K562 (cell line): Measurements from ENCODE around the gene AGRN. TPM values are rescaled to one million over a fixed set of nuclear protein-coding genes. Genes with fewer than 3 reads are reported as not detected.

ENCODE experiments used
- ATAC-seq: fragments of 200-7000 bp; cut with Tn5 transposase; 3 replicates; pipeline ENCODE4 v1.9.1; 2020; ENCODE audit warnings: moderate library complexity
- BruUV-seq: library from RNA; stranded (reverse); fragments of 400-500 nt; replicated peaks from 2 replicates; lab custom pipeline; 2021; lab: Mats Ljungman, UMichigan
- CTCF ChIA-PET: fragments of 300-600 bp; formaldehyde crosslinking; extraction: SDS; loops from one replicate; lab custom pipeline; 2021; ENCODE audit warnings: low intra/inter-chr PET ratio; lab: Yijun Ruan, JAX
- POLR2A ChIA-PET: fragments of 300-600, 350-650 bp; sonication (Branson Sonifier 250); formaldehyde crosslinking; extraction: SDS; loops from one replicate; lab custom pipeline; 2021; ENCODE audit warnings: antibody characterized with exemption, inconsistent platforms; lab: Yijun Ruan, JAX
- DNase-seq, 4 experiments: peaks; one replicate each; pipeline versions ENCODE4 v3.0.0 to v3.0.0-alpha.2; 2011 to 2018; ENCODE audit warnings: low spot score in 3 of 4, mixed read lengths in 3 of 4; ENCODE audit errors: extremely low read depth in 1 of 4
- FAIRE-seq: peaks from 2 replicates; lab custom pipeline; 2011; peaks lifted over from hg19 to GRCh38; lab: Jason Lieb, UNC
- H2AFZ ChIP-seq: 2 replicates; pipeline ENCODE4 v1.6.0; 2011; ENCODE audit warnings: low read depth, low read length, control low read depth, inconsistent platforms
- H3K27ac ChIP-seq: fragments of 200-600 bp; 3 replicates; pipeline ENCODE4 v1.8.0; 2011; ENCODE audit warnings: low read depth, mild to moderate bottlenecking, control low read depth, inconsistent platforms, low read length, moderate library complexity, mixed read lengths; ENCODE audit errors: extremely low read depth
- H3K27me3 ChIP-seq, 2 experiments: fragments of 300-600 bp in 1 of 2; 2 replicates in 1 of 2; 3 replicates in 1 of 2; pipeline versions ENCODE4 v1.6.0 to v1.8.0; 2011; ENCODE audit warnings: inconsistent platforms in 2 of 2, low read length in 2 of 2, mild to moderate bottlenecking in 1 of 2, mixed read lengths in 1 of 2, moderate library complexity in 1 of 2; ENCODE audit not compliant: control insufficient read depth in 2 of 2, insufficient read depth in 2 of 2
- H3K36me3 ChIP-seq: fragments of 300-600 bp; 3 replicates; pipeline ENCODE4 v1.8.0; 2011; ENCODE audit warnings: mild to moderate bottlenecking, low read length, inconsistent platforms; ENCODE audit not compliant: control insufficient read depth, insufficient read depth
- H3K4me1 ChIP-seq, 2 experiments: fragments of 200-600 bp in 1 of 2; replicated peaks in 1 of 2; 2 replicates in 1 of 2; 3 replicates in 1 of 2; pipeline versions ENCODE4 v1.5.1 to v1.8.0; 2011; ENCODE audit warnings: inconsistent platforms in 2 of 2, low read length in 2 of 2, mild to moderate bottlenecking in 1 of 2, mixed read lengths in 1 of 2, moderate library complexity in 1 of 2; ENCODE audit not compliant: control insufficient read depth in 2 of 2, insufficient read depth in 2 of 2
- H3K4me2 ChIP-seq: 2 replicates; pipeline ENCODE4 v1.6.1; 2011; ENCODE audit warnings: low read length, control low read depth, inconsistent platforms, mixed read lengths; ENCODE audit not compliant: insufficient read depth
- H3K4me3 ChIP-seq: fragments of 200-600 bp; sonication (generic), shearing (Covaris generic); 2 replicates; pipeline ENCODE4 v1.5.1; 2016; ENCODE audit warnings: control low read depth, inconsistent platforms
- H3K79me2 ChIP-seq: fragments of 200-600 bp; 3 replicates; pipeline ENCODE4 v1.8.0; 2011; ENCODE audit warnings: low read length, inconsistent platforms; ENCODE audit not compliant: control insufficient read depth, insufficient read depth
- H3K9ac ChIP-seq, 2 experiments: 2 replicates each; pipeline versions ENCODE4 v1.6.0 to v1.6.1; 2011; ENCODE audit warnings: low read depth in 2 of 2, low read length in 2 of 2, control low read depth in 1 of 2, inconsistent platforms in 1 of 2, mild to moderate bottlenecking in 1 of 2, mixed read lengths in 1 of 2; ENCODE audit not compliant: insufficient read depth in 1 of 2
- H3K9me1 ChIP-seq: one replicate; pipeline ENCODE4 v1.6.0; 2011; ENCODE audit warnings: inconsistent platforms, mild to moderate bottlenecking, low read length, moderate library complexity; ENCODE audit not compliant: control insufficient read depth, insufficient read depth
- H3K9me3 ChIP-seq: replicated peaks from 2 replicates; pipeline ENCODE4 v1.5.1; 2011; ENCODE audit warnings: low read depth, low read length, inconsistent platforms; ENCODE audit not compliant: control insufficient read depth, insufficient read depth
- H4K20me1 ChIP-seq: replicated peaks from 2 replicates; pipeline ENCODE4 v1.6.1; 2011; ENCODE audit warnings: low read length, inconsistent platforms, mixed read lengths; ENCODE audit not compliant: control insufficient read depth, insufficient read depth
- CXXC5 ChIP-seq: fragments of 250-450 bp; sonication (Bioruptor Pico); IDR thresholded peaks from 2 replicates; pipeline ENCODE4 v1.8.0; 2022; ENCODE audit warnings: inconsistent platforms, mild to moderate bottlenecking, moderate library complexity
- DMBX1 ChIP-seq: fragments of 250-450 bp; sonication (Bioruptor Pico); IDR thresholded peaks from 2 replicates; pipeline ENCODE4 v1.8.0; 2022; ENCODE audit warnings: inconsistent platforms, mild to moderate bottlenecking, moderate library complexity, borderline replicate concordance
- MCM2 ChIP-seq: fragments of 450-650 bp; IDR thresholded peaks from 2 replicates; pipeline ENCODE4 v1.6.1; 2017; ENCODE audit warnings: low read depth, mild to moderate bottlenecking
- MED1 ChIP-seq: sonication (generic); formaldehyde crosslinking; IDR thresholded peaks from 2 replicates; pipeline ENCODE4 v1.8.1; 2023; ENCODE audit warnings: missing genetic modification reagents, borderline replicate concordance
- NCOA1 ChIP-seq: fragments of 450-650 bp; IDR thresholded peaks from 2 replicates; pipeline ENCODE4 v1.6.1; 2016; ENCODE audit warnings: low read depth
- NFATC3 ChIP-seq: fragments of 450-650 bp; IDR thresholded peaks from 2 replicates; pipeline ENCODE4 v1.6.1; 2017; ENCODE audit warnings: mild to moderate bottlenecking
- RBM34 ChIP-seq: fragments of 200-400 bp; formaldehyde crosslinking; IDR thresholded peaks from 2 replicates; pipeline ENCODE4 v1.6.1; 2018; ENCODE audit warnings: low read length, borderline replicate concordance; ENCODE audit not compliant: insufficient read depth
- SMARCA4 ChIP-seq: fragments of 450-650 bp; IDR thresholded peaks from 2 replicates; pipeline ENCODE4 v1.6.1; 2016
- TCF7 ChIP-seq: sonication (generic); IDR thresholded peaks from 2 replicates; pipeline ENCODE4 v1.6.1; 2016; ENCODE audit warnings: antibody characterized with exemption, borderline replicate concordance
- ZNF140 ChIP-seq: fragments of 250-450 bp; sonication (Bioruptor Pico); IDR thresholded peaks from 2 replicates; pipeline ENCODE4 v1.8.0; 2021; ENCODE audit warnings: moderate library complexity, mild to moderate bottlenecking, inconsistent platforms
- ZNF146 ChIP-seq: IDR thresholded peaks from one replicate; pipeline ENCODE4 v1.6.1; 2018; ENCODE audit warnings: missing compliant biosample characterization; ENCODE audit not compliant: unreplicated experiment
- ZNF644 ChIP-seq: fragments of 200-800 bp; sonication (Bioruptor generic); IDR thresholded peaks from 2 replicates; pipeline ENCODE4 v1.6.1; 2016; ENCODE audit warnings: low read depth, missing genetic modification characterization, missing compliant biosample characterization
- ZNF780A ChIP-seq: fragments of 250-450 bp; sonication (Bioruptor Pico); IDR thresholded peaks from 2 replicates; pipeline ENCODE4 v1.5.0; 2021; ENCODE audit warnings: mild to moderate bottlenecking
- WGBS: fragments of 100-300 bp; shearing (Covaris generic); methylation state at CpG from one replicate; pipeline ENCODE4 v1.1.6; 2016; ENCODE audit warnings: low coverage, mixed read lengths; ENCODE audit not compliant: insufficient coverage; ENCODE audit errors: missing lambda C conversion rate; 5-methylcytosine and 5-hydroxymethylcytosine counted together
- in situ Hi-C: fragments of 300-500 bp; cut with MboI; formaldehyde crosslinking; loops from 4 replicates; pipeline ENCODE4 v1.15.0; 2018; ENCODE audit warnings: inconsistent platforms, mixed read lengths
- intact Hi-C: fragments of 100-400 bp; cut with micrococcal nuclease; formaldehyde crosslinking; loops from 2 replicates; pipeline ENCODE4 v1.14.2; 2022
- polyA plus RNA-seq, 8 experiments: library from polyadenylated mRNA; depleted of rRNA in 4 of 8; stranded (reverse) in 5 of 8; unstranded in 3 of 8; fragments of >200 nt; fragmentation: Nextera tagmentation in 2 of 8; fragmentation: Illumina TruSeq in 1 of 8; extraction: Ambion mirVana in 2 of 8; extraction: Trizol in 1 of 8; gene quantifications; 2 replicates each; pipeline versions ENCODE4 v1.2.1 to v1.2.3, GENCODE V29; 2011 to 2014; ENCODE audit warnings: inconsistent platforms in 1 of 8, missing spikeins in 1 of 8
- total RNA-seq, 7 experiments: library from RNA; depleted of rRNA in 6 of 7; stranded (reverse); fragments of >200 nt in 6 of 7; fragmentation: Illumina TruSeq in 2 of 7; extraction: Trizol in 2 of 7; gene quantifications; 2 replicates each; pipeline versions ENCODE4 v1.2.1 to v1.2.3, GENCODE V29; 2011 to 2021; ENCODE audit warnings: low replicate concordance in 1 of 7
- TF ChIP-seq, protein P1 (sequence below): sonication (generic); formaldehyde crosslinking; IDR thresholded peaks from 2 replicates; pipeline ENCODE4 v1.8.0; 2022; ENCODE audit warnings: missing genetic modification reagents, mild to moderate bottlenecking, borderline replicate concordance
- TF ChIP-seq, protein P2 (sequence below): fragments of 450-650 bp; conservative IDR thresholded peaks from 2 replicates; pipeline ENCODE4 v1.6.1; 2016; ENCODE audit warnings: missing genetic modification characterization, low read depth, mild to moderate bottlenecking, missing compliant biosample characterization, moderate library complexity
- TF ChIP-seq, protein P3 (sequence below): IDR thresholded peaks from 2 replicates; pipeline ENCODE4 v1.6.1; 2014; ENCODE audit warnings: antibody characterized with exemption

AGRN gene
- total and polyA plus RNA-seq, 9 of the 15 experiments (the other 6 are each of a cell fraction or from before 2014, with no cell fraction given) = 0.04 to 111 (median 18.1) TPM

DNA sequence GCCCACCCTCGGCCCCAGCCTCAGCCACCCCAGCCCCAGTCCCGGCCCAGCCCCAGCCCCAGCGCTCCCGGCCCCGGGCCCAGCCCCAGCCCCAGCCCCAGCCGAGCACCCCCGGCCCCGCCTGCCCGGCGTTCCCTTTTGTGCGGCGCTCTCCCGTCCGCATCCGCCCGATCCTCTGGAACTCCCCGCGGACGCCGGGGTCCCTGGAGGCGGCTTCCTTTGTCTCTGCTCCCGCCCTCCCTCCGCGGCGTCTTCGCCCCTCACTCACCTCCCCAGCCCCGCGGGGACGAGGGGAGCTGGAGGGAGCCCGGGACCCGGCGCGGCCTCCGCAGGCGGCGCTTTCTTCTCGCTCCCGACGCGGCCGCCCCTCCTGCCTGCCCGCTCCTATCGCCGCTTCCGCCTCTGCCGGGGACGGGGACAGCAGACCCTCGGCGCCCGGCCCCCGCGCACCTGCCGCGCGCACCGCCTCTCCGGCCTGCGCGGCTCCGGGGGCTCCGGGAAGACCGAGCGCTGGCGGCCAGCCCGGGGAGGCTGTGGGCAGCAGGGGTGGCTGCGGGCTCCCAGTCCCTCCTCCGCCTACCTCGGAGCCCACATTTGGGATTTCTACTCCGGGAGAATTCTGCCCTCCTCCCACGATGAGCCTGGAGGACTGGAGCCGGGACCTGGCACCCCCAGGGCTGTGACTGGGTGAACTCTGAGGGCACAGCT, 14.0 kb downstream of the AGRN start:
- no peak overlapping the region for H3K9ac ChIP-seq
- no peak overlapping the region for H3K27ac ChIP-seq
- no peaks in the 10 kb centered on the region; the same call in 2 of the 3 replicates for H3K79me2 ChIP-seq
- DNase-seq (no peak), ATAC-seq (no peak), FAIRE-seq (no peak)
- peaks cover 13% of the 10 kb centered on the region; the same call in 1 of the 3 replicates for H3K36me3 ChIP-seq
- H4K20me1 ChIP-seq = peaks cover 24% of the 10 kb centered on the region
- H3K9me3 ChIP-seq = no peaks in the 10 kb centered on the region
- no peak overlapping the region for H3K4me2 ChIP-seq
- no peak overlapping the region for H2AFZ ChIP-seq
- no peaks in the 10 kb centered on the region for H3K27me3 ChIP-seq
- no peak for TF ChIP-seq ZNF140 (CRISPR knock-in tag)
- no peak for TF ChIP-seq RBM34
- TF ChIP-seq MED1 (CRISPR knock-in tag) = no peak
- TF ChIP-seq MCM2 = no peak
- TF ChIP-seq NFATC3 = no peak
- TF ChIP-seq TCF7 = no peak
- TF ChIP-seq ZNF146 (CRISPR knock-in tag) = no peak
- no peak for TF ChIP-seq CXXC5 (CRISPR knock-in tag)
- TF ChIP-seq NCOA1 = no peak
- no peak for TF ChIP-seq ZNF644 (tag)
- TF ChIP-seq, protein P1, sequence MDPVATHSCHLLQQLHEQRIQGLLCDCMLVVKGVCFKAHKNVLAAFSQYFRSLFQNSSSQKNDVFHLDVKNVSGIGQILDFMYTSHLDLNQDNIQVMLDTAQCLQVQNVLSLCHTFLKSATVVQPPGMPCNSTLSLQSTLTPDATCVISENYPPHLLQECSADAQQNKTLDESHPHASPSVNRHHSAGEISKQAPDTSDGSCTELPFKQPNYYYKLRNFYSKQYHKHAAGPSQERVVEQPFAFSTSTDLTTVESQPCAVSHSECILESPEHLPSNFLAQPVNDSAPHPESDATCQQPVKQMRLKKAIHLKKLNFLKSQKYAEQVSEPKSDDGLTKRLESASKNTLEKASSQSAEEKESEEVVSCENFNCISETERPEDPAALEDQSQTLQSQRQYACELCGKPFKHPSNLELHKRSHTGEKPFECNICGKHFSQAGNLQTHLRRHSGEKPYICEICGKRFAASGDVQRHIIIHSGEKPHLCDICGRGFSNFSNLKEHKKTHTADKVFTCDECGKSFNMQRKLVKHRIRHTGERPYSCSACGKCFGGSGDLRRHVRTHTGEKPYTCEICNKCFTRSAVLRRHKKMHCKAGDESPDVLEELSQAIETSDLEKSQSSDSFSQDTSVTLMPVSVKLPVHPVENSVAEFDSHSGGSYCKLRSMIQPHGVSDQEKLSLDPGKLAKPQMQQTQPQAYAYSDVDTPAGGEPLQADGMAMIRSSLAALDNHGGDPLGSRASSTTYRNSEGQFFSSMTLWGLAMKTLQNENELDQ (CRISPR knock-in tag) = no peak
- TF ChIP-seq ZNF780A (CRISPR knock-in tag) = no peak
- TF ChIP-seq, protein P2, sequence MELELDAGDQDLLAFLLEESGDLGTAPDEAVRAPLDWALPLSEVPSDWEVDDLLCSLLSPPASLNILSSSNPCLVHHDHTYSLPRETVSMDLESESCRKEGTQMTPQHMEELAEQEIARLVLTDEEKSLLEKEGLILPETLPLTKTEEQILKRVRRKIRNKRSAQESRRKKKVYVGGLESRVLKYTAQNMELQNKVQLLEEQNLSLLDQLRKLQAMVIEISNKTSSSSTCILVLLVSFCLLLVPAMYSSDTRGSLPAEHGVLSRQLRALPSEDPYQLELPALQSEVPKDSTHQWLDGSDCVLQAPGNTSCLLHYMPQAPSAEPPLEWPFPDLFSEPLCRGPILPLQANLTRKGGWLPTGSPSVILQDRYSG (tag) = no peak
- TF ChIP-seq, protein P3, sequence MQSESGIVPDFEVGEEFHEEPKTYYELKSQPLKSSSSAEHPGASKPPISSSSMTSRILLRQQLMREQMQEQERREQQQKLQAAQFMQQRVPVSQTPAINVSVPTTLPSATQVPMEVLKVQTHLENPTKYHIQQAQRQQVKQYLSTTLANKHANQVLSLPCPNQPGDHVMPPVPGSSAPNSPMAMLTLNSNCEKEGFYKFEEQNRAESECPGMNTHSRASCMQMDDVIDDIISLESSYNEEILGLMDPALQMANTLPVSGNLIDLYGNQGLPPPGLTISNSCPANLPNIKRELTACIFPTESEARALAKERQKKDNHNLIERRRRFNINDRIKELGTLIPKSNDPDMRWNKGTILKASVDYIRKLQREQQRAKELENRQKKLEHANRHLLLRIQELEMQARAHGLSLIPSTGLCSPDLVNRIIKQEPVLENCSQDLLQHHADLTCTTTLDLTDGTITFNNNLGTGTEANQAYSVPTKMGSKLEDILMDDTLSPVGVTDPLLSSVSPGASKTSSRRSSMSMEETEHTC = no peak
- TF ChIP-seq SMARCA4 = no peak
- TF ChIP-seq DMBX1 = no peak
- POLR2A ChIA-PET = interaction anchor here (1.1 to 1.2 kb wide), 2 partner anchors 10 to 29 kb away, joined by 4 read pairs; no protein-coding TSS in a partner anchor
- H3K4me3 ChIP-seq = no peak overlapping the region
- CTCF ChIA-PET = interaction anchor here (0.9 to 1.3 kb wide), 2 partner anchors 15 to 258 kb away, joined by 4 to 6 read pairs; no protein-coding TSS in a partner anchor
- H3K4me1 ChIP-seq = peaks cover 0 to 70% of the 10 kb centered on the region in 2 experiments; a peak in 3 of 5 replicates
- H3K9me1 ChIP-seq = no peaks in the 10 kb centered on the region
- intact Hi-C loops = loop anchor here (1.0 kb wide), 2 partner anchors 28 to 82 kb away; partner anchors contain the start of gene C1orf159
- BruUV-seq = no TSS peak
- 97% methylated on average over 23 of the region's 71 CpGs for WGBS
- in situ Hi-C loops = no loop called here
